ENCODE data around the gene TRMT5. TPM values are rescaled to one million over a fixed set of nuclear protein-coding genes. Genes with fewer than 3 reads are reported as not detected.

Gene TRMT5
- total RNA-seq, 1 donor from 2014 or later: 23.6 TPM

GRCh38 chr14:60964904-60965303 is 16.0 kb downstream of the TRMT5 start:
- no peaks in the 10 kb centered on the region for H3K9me3 Mint-ChIP-seq
- H3K27me3 Mint-ChIP-seq (ENCODE audit: low read depth): no peaks in the 10 kb centered on the region
- no peak overlapping the region for H3K4me3 Mint-ChIP-seq
- H3K4me1 Mint-ChIP-seq: peaks cover 10% of the 10 kb centered on the region
- no peak for TF ChIP-seq CTCF (conservative IDR thresholded peaks at IDR 0.05)
- DNase-seq (ENCODE audit: low read depth, low spot score): no peak
- peaks cover 11% of the 10 kb centered on the region for H3K36me3 Mint-ChIP-seq (ENCODE audit: low read depth)
- no peak overlapping the region for H3K27ac Mint-ChIP-seq (ENCODE audit: unreplicated experiment)

- Mint-ChIP-seq H3K27me3 (ENCODE audit: low read depth) (no peaks in the 10 kb centered on the region), H3K4me1 (peaks cover 10% of the 10 kb centered on the region), H3K27ac (ENCODE audit: unreplicated experiment) (peak overlapping the region; percentile 21), H3K9me3 (peaks cover 4% of the 10 kb centered on the region), H3K4me3 (no peak overlapping the region), H3K36me3 (ENCODE audit: low read depth) (peaks cover 15% of the 10 kb centered on the region)
- DNase-seq (ENCODE audit: low read depth, low spot score): no peak
- TF ChIP-seq CTCF (conservative IDR thresholded peaks at IDR 0.05): no peak
These were observed 17.1 kb downstream of the TRMT5 start for GRCh38 chr14:60963761-60964160.

DNA sequence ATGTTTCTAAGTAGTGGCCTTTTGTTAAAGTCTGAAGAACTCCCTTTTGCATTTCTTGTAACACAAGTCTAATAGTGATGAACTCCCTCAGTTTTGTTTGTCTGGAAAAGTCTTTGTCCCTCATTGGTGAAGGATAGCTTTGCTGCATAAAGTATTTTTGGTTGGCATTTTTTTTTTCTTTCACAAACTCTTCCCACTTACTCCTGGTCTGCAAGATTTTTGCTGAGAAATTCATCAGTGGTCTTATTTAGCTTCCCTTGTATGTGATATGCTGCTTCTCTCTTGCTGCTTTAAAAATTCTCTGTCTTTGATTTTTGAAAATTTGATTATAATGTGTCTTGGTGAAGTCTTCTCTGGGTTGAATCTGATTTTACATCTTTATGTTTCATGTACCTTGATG is 22.7 kb downstream of the TRMT5 start:
- Mint-ChIP-seq H3K4me3 (no peak overlapping the region), H3K27ac (ENCODE audit: unreplicated experiment) (no peak overlapping the region), H3K4me1 (peaks cover under 1% of the 10 kb centered on the region), H3K27me3 (ENCODE audit: low read depth) (no peaks in the 10 kb centered on the region), H3K36me3 (ENCODE audit: low read depth) (peaks cover 38% of the 10 kb centered on the region), H3K9me3 (peaks cover 20% of the 10 kb centered on the region)
- no peak for DNase-seq (ENCODE audit: low read depth, low spot score)
- TF ChIP-seq CTCF (conservative IDR thresholded peaks at IDR 0.05): no peak

- Mint-ChIP-seq H3K27ac (ENCODE audit: unreplicated experiment) (no peak overlapping the region), H3K36me3 (ENCODE audit: low read depth) (peaks cover 38% of the 10 kb centered on the region), H3K27me3 (ENCODE audit: low read depth) (no peaks in the 10 kb centered on the region), H3K4me1 (no peaks in the 10 kb centered on the region), H3K9me3 (peaks cover 20% of the 10 kb centered on the region), H3K4me3 (no peak overlapping the region)
- TF ChIP-seq CTCF (conservative IDR thresholded peaks at IDR 0.05): no peak
- DNase-seq (ENCODE audit: low read depth, low spot score): no peak
These were observed 24.2 kb downstream of the TRMT5 start for GRCh38 chr14:60956632-60957031.

DNA sequence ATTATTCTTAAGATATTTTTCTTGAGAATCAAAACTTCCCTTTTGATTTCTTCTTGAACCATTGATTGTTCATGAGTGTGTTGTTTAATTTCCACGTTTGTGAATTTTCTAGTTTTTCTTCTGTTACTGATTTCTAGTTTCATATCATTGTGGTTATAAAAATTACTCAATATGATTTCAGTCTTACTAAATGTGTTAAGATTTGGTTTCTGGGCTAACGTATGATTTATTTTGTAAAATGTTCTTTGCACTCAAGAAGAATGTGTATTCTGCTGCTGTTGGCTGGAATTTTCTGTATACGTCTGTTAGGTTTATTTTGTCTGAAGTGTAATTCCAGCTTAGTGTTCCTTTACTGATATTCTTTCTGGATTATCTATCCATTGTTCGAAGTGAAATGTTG is 24.7 kb downstream of the TRMT5 start:
- Mint-ChIP-seq H3K9me3 (peaks cover 20% of the 10 kb centered on the region), H3K4me1 (no peaks in the 10 kb centered on the region), H3K36me3 (ENCODE audit: low read depth) (peaks cover 36% of the 10 kb centered on the region), H3K27me3 (ENCODE audit: low read depth) (no peaks in the 10 kb centered on the region), H3K27ac (ENCODE audit: unreplicated experiment) (no peak overlapping the region), H3K4me3 (no peak overlapping the region)
- DNase-seq (ENCODE audit: low read depth, low spot score): no peak
- no peak for TF ChIP-seq CTCF (conservative IDR thresholded peaks at IDR 0.05)

All from neural crest cell (in vitro differentiated cells).